Smooth muscle cell (in vitro differentiated cells): ENCODE results near the gene LIPC. TPM values are rescaled to one million over a fixed set of nuclear protein-coding genes. Genes with fewer than 3 reads are reported as not detected.

Experiments
- DNase-seq: peaks from one replicate; lab custom pipeline; 2025; ENCODE audit not compliant: unreplicated experiment; lab: John Stamatoyannopoulos, UW
- H2AFZ ChIP-seq: fragments of 200-600 bp; sonication (generic); 2 replicates; pipeline ENCODE4 v1.6.0; 2016; ENCODE audit warnings: antibody characterized with exemption, low read depth, mild to moderate bottlenecking
- H3F3A ChIP-seq: fragments of 200-600 bp; sonication (generic); 2 replicates; pipeline ENCODE4 v1.6.0; 2017; ENCODE audit warnings: antibody characterized with exemption, low read depth
- H3K27ac ChIP-seq: fragments of 200-600 bp; sonication (generic); 2 replicates; pipeline ENCODE4 v1.5.1; 2016; ENCODE audit warnings: low read depth, mild to moderate bottlenecking
- H3K27me3 ChIP-seq: fragments of 200-600 bp; sonication (generic); 2 replicates; pipeline ENCODE4 v1.6.1; 2016; ENCODE audit warnings: low read depth, mild to moderate bottlenecking
- H3K36me3 ChIP-seq: fragments of 200-600 bp; sonication (generic); 2 replicates; pipeline ENCODE4 v1.5.1; 2016; ENCODE audit warnings: low read depth
- H3K4me1 ChIP-seq: fragments of 200-600 bp; sonication (generic); 2 replicates; pipeline ENCODE4 v1.5.1; 2016; ENCODE audit warnings: low read depth
- H3K4me2 ChIP-seq: fragments of 200-600 bp; sonication (generic); 2 replicates; pipeline ENCODE4 v1.6.0; 2016; ENCODE audit warnings: mild to moderate bottlenecking
- H3K4me3 ChIP-seq: fragments of 200-600 bp; sonication (generic); 2 replicates; pipeline ENCODE4 v1.5.1; 2016; ENCODE audit warnings: mild to moderate bottlenecking
- H3K79me2 ChIP-seq: fragments of 200-600 bp; sonication (generic); 2 replicates; pipeline ENCODE4 v1.6.0; 2016; ENCODE audit warnings: low read depth, mild to moderate bottlenecking
- H3K9ac ChIP-seq: fragments of 200-600 bp; sonication (generic); 2 replicates; pipeline ENCODE4 v1.6.0; 2016; ENCODE audit warnings: low read depth
- H3K9me3 ChIP-seq: fragments of 200-600 bp; sonication (generic); replicated peaks from 2 replicates; pipeline ENCODE4 v1.5.1; 2016; ENCODE audit warnings: low read depth
- H4K20me1 ChIP-seq: fragments of 200-600 bp; sonication (generic); 2 replicates; pipeline ENCODE4 v1.6.0; 2016; ENCODE audit warnings: low read depth
- CTCF ChIP-seq: fragments of 200-600 bp; sonication (generic); IDR thresholded peaks from 2 replicates; pipeline ENCODE4 v1.5.1; 2017; ENCODE audit warnings: borderline replicate concordance, mild to moderate bottlenecking, antibody characterized with exemption; ENCODE audit not compliant: insufficient read depth, poor library complexity, severe bottlenecking
- WGBS: methylation state at CpG from one replicate; pipeline ENCODE4 v1.1.7; 2016; ENCODE audit warnings: low lambda C conversion rate; 5-methylcytosine and 5-hydroxymethylcytosine counted together
- polyA plus RNA-seq: library from polyadenylated mRNA; unstranded; fragments of >200 nt; fragmentation: Nextera tagmentation; extraction: Ambion mirVana; gene quantifications from 2 replicates; pipeline ENCODE4 v1.2.1, GENCODE V29; 2016
- total RNA-seq: library from RNA; depleted of rRNA; stranded (reverse); fragments of >200 nt; gene quantifications from 2 replicates; pipeline ENCODE4 v1.2.3, GENCODE V29; 2014

Gene LIPC
- total and polyA plus RNA-seq, 2 experiments from 2014 or later = not detected

- no peaks in the 10 kb centered on the region for H3F3A ChIP-seq
- DNase-seq = no peak
- no peak overlapping the region for H2AFZ ChIP-seq
- no peaks in the 10 kb centered on the region for H3K4me1 ChIP-seq
- no peak for TF ChIP-seq CTCF
- no peak overlapping the region for H3K27ac ChIP-seq
- no peaks in the 10 kb centered on the region for H4K20me1 ChIP-seq
- WGBS = 100% methylated on average over 1 of the region's 1 CpG
- H3K9me3 ChIP-seq = no peaks in the 10 kb centered on the region
- H3K36me3 ChIP-seq = no peaks in the 10 kb centered on the region
- H3K79me2 ChIP-seq = no peaks in the 10 kb centered on the region
- no peaks in the 10 kb centered on the region for H3K27me3 ChIP-seq
- H3K4me2 ChIP-seq = no peak overlapping the region
- H3K9ac ChIP-seq = no peak overlapping the region
- H3K4me3 ChIP-seq = no peak overlapping the region
Observed at GRCh38 chr15:58418135-58418534, 13.7 kb upstream of the LIPC start.

GRCh38 chr15:58419803-58420524 lies 11.8 kb upstream of the LIPC start:
- WGBS = 94% methylated on average over 11 of the region's 11 CpGs
- H3K27ac ChIP-seq = no peak overlapping the region
- no peak overlapping the region for H3K9ac ChIP-seq
- H2AFZ ChIP-seq = no peak overlapping the region
- no peak overlapping the region for H3K4me3 ChIP-seq
- H3K4me2 ChIP-seq = no peak overlapping the region
- no peaks in the 10 kb centered on the region for H3K9me3 ChIP-seq
- H3K4me1 ChIP-seq = no peaks in the 10 kb centered on the region
- DNase-seq = no peak
- H3K27me3 ChIP-seq = no peaks in the 10 kb centered on the region
- H3K79me2 ChIP-seq = no peaks in the 10 kb centered on the region
- TF ChIP-seq CTCF = no peak
- no peaks in the 10 kb centered on the region for H3K36me3 ChIP-seq
- no peaks in the 10 kb centered on the region for H4K20me1 ChIP-seq
- no peaks in the 10 kb centered on the region for H3F3A ChIP-seq

- no peaks in the 10 kb centered on the region for H3K27me3 ChIP-seq
- no peaks in the 10 kb centered on the region for H3K36me3 ChIP-seq
- no peak overlapping the region for H3K4me2 ChIP-seq
- no peaks in the 10 kb centered on the region for H4K20me1 ChIP-seq
- WGBS = 64% methylated on average over 5 of the region's 5 CpGs
- H3K9ac ChIP-seq = no peak overlapping the region
- H3K4me1 ChIP-seq = no peaks in the 10 kb centered on the region
- H3K9me3 ChIP-seq = no peaks in the 10 kb centered on the region
- no peaks in the 10 kb centered on the region for H3F3A ChIP-seq
- H2AFZ ChIP-seq = no peak overlapping the region
- no peak overlapping the region for H3K27ac ChIP-seq
- no peak for TF ChIP-seq CTCF
- no peak overlapping the region for H3K4me3 ChIP-seq
- no peaks in the 10 kb centered on the region for H3K79me2 ChIP-seq
- DNase-seq = no peak
Observed at GRCh38 chr15:58420579-58421043, 11.2 kb upstream of the LIPC start.

GRCh38 chr15:58423205-58423604 lies 8.6 kb upstream of the LIPC start:
- Histone ChIP-seq H3K27ac (no peak overlapping the region), H4K20me1 (no peaks in the 10 kb centered on the region), H3K4me3 (no peak overlapping the region), H2AFZ (no peak overlapping the region), H3F3A (peaks cover 4% of the 10 kb centered on the region), H3K4me1 (no peaks in the 10 kb centered on the region), H3K4me2 (no peak overlapping the region), H3K9me3 (no peaks in the 10 kb centered on the region), H3K79me2 (no peaks in the 10 kb centered on the region), H3K27me3 (no peaks in the 10 kb centered on the region), H3K36me3 (no peaks in the 10 kb centered on the region), H3K9ac (no peak overlapping the region)
- TF ChIP-seq CTCF = no peak
- DNase-seq = no peak
- WGBS = 95% methylated on average over 6 of the region's 6 CpGs
